Measurements from ENCODE around the gene ARMC6. TPM values are rescaled to one million over a fixed set of nuclear protein-coding genes. Genes with fewer than 3 reads are reported as not detected.

ARMC6 gene
- total RNA-seq, 1 experiment from 2014 or later = 66.5 TPM

- H3K18ac ChIP-seq (ENCODE audit: insufficient read length, low read depth, low read length) = no peak overlapping the region
- no peak overlapping the region for H2BK120ac ChIP-seq (ENCODE audit: low read depth, low read length, poor library complexity, severe bottlenecking)
- no peak overlapping the region for H2BK15ac ChIP-seq (ENCODE audit: low read depth, low read length)
- no peak overlapping the region for H3K56ac ChIP-seq (ENCODE audit: insufficient read length, low read depth, low read length)
- TF ChIP-seq CTCF (conservative IDR thresholded peaks at IDR 0.05) = no peak
- H2AK5ac ChIP-seq (ENCODE audit: insufficient read length, low read length) = no peak overlapping the region
- no peak overlapping the region for H3K4me3 Mint-ChIP-seq
- no peaks in the 10 kb centered on the region for H3K79me2 ChIP-seq (ENCODE audit: insufficient read depth, low read length)
- no peaks in the 10 kb centered on the region for H4K20me1 ChIP-seq (ENCODE audit: control insufficient read depth, insufficient read depth, insufficient read length)
- H3K14ac ChIP-seq (ENCODE audit: insufficient read depth, low read length) = no peak overlapping the region
- H3K27me3 Mint-ChIP-seq (ENCODE audit: low read depth) = peaks cover 2% of the 10 kb centered on the region; the same call in 1 of the 2 replicates
- H4K91ac ChIP-seq (ENCODE audit: insufficient read length, low read depth, low read length) = no peak overlapping the region
- H3K9me3 ChIP-seq (ENCODE audit: control insufficient read depth, low read depth, low read length) = no peaks in the 10 kb centered on the region
- no peak overlapping the region for H2AFZ ChIP-seq (ENCODE audit: low read length)
- no peak overlapping the region for H3K9ac ChIP-seq (ENCODE audit: extremely low read depth, insufficient read length, low read length)
- no peak overlapping the region for H3K23ac ChIP-seq (ENCODE audit: insufficient read length, low read depth, low read length)
- H3K4me1 Mint-ChIP-seq = no peaks in the 10 kb centered on the region
- H3T11ph ChIP-seq (ENCODE audit: low read length) = no peak overlapping the region
- H4K8ac ChIP-seq (replicated peaks; ENCODE audit: insufficient read length, low read depth, low read length) = no peak overlapping the region
- no peaks in the 10 kb centered on the region for H3K4me1 ChIP-seq (ENCODE audit: insufficient read depth, low read length)
- no peak for DNase-seq
- no peaks in the 10 kb centered on the region for H3K79me1 ChIP-seq (ENCODE audit: insufficient read depth, low read depth, low read length, poor library complexity, severe bottlenecking)
- H3K27ac ChIP-seq (ENCODE audit: insufficient read length, low read depth, low read length) = no peak overlapping the region
- no peak overlapping the region for H2BK12ac ChIP-seq (ENCODE audit: insufficient read length, low read depth, low read length)
- H2BK5ac ChIP-seq (ENCODE audit: insufficient read length, low read length) = no peak overlapping the region
- H3K27me3 ChIP-seq (ENCODE audit: insufficient read depth, low read length) = no peaks in the 10 kb centered on the region; the same call in 1 of the 2 replicates
- no peak overlapping the region for H4K5ac ChIP-seq (ENCODE audit: insufficient read length, low read depth, low read length)
- H2BK20ac ChIP-seq (ENCODE audit: low read depth, low read length, poor library complexity, severe bottlenecking) = no peak overlapping the region
- no peaks in the 10 kb centered on the region for H3K23me2 ChIP-seq (ENCODE audit: insufficient read length, low read depth, low read length, poor library complexity, severe bottlenecking)
- no peaks in the 10 kb centered on the region; a peak in 1 of 5 replicates for H3K9me3 Mint-ChIP-seq
- H3K4me2 ChIP-seq (ENCODE audit: insufficient read depth, insufficient read length, low read length) = no peak overlapping the region
- no peak overlapping the region for H3K4ac ChIP-seq (ENCODE audit: low read depth, low read length)
- H3K36me3 Mint-ChIP-seq (ENCODE audit: insufficient read depth in 1 of 3, low read depth in 3 of 3) = peaks cover 32 to 86% (median 64%) of the 10 kb centered on the region in 3 experiments
- H3K27ac Mint-ChIP-seq = no peak overlapping the region
- no CpG with 5 or more reads among the region's 13 CpGs for WGBS (ENCODE audit: extremely low coverage, insufficient read length, low lambda C conversion rate)
Measured at GRCh38 chr19:19055701-19056100, 22.3 kb downstream of the ARMC6 start.
